Measurements from ENCODE around the gene ATXN2L.

GRCh38 chr16:28859326-28859725 lies 36.5 kb downstream of the ATXN2L start:
- no peak for TF ChIP-seq POLR2A (IDR thresholded peaks at IDR 0.05; ENCODE audit: low read length)
- TF ChIP-seq GATA1 (IDR thresholded peaks at IDR 0.05; ENCODE audit: low read depth, low read length) = no peak
